Vagina (tissue), 2 donors: ENCODE measurements around the gene FAM98A. TPM values are rescaled to one million over a fixed set of nuclear protein-coding genes. Genes with fewer than 3 reads are reported as not detected.

Experiments
- DNase-seq, 2 donors: peaks; one replicate each; pipeline ENCODE4 v3.0.0-alpha.2; 2017; ENCODE audit errors: extremely low spot score in 2 of 2
- H3K27ac ChIP-seq: fragments of 200-600 bp; sonication (generic); one replicate; pipeline ENCODE4 v1.5.1; 2019
- H3K27me3 ChIP-seq: fragments of 200-600 bp; sonication (generic); one replicate; pipeline ENCODE4 v1.5.1; 2019
- H3K36me3 ChIP-seq, 2 donors: fragments of 200-600 bp; sonication (generic); one replicate each; pipeline ENCODE4 v1.5.1; 2017 to 2019
- H3K4me1 ChIP-seq: fragments of 200-600 bp; sonication (generic); one replicate; pipeline ENCODE4 v1.5.1; 2019
- H3K4me3 ChIP-seq, 2 donors: fragments of 200-600 bp; sonication (generic); 1 replicate in 1 of 2; 2 replicates in 1 of 2; pipeline ENCODE4 v1.5.1; 2016 to 2019
- H3K9me3 ChIP-seq: fragments of 200-600 bp; sonication (generic); one replicate; pipeline ENCODE4 v1.5.1; 2019
- CTCF ChIP-seq, 3 experiments: fragments of 450-650 bp in 2 of 3; fragments of 200-600 bp in 1 of 3; sonication (generic) in 1 of 3; IDR thresholded peaks; one replicate each; pipeline ENCODE4 v1.5.1; 2017 to 2019; ENCODE audit warnings: antibody characterized with exemption in 3 of 3, mild to moderate bottlenecking in 2 of 3, moderate library complexity in 2 of 3
- POLR2A ChIP-seq, 2 donors: fragments of 450-650 bp; IDR thresholded peaks; one replicate each; pipeline ENCODE4 v1.6.1; 2017; ENCODE audit warnings: antibody characterized with exemption in 2 of 2, mild to moderate bottlenecking in 2 of 2, moderate library complexity in 2 of 2
- POLR2AphosphoS5 ChIP-seq, 2 donors: sonication (generic); formaldehyde crosslinking; IDR thresholded peaks; one replicate each; pipeline ENCODE4 v1.9.0; 2017; ENCODE audit warnings: antibody characterized with exemption in 2 of 2, mild to moderate bottlenecking in 2 of 2, low read depth in 1 of 2; ENCODE audit not compliant: insufficient read depth in 1 of 2
- intact Hi-C: fragments of 100-400 bp; cut with DNase I; formaldehyde crosslinking; loops from one replicate; pipeline ENCODE4 v1.15.1; 2023
- total RNA-seq: library from RNA; depleted of rRNA; stranded (reverse); fragments of >200 nt; gene quantifications from one replicate; pipeline ENCODE4 v1.2.3, GENCODE V29; 2016

FAM98A gene
- total RNA-seq, 1 donor from 2014 or later: 15.0 TPM

GRCh38 chr2:33633315-33633714, 34.2 kb upstream of the FAM98A start:
- no peaks in the 10 kb centered on the region for H3K27me3 ChIP-seq
- H3K9me3 ChIP-seq: no peaks in the 10 kb centered on the region
- intact Hi-C loops: no loop called here
- peaks cover 9% of the 10 kb centered on the region for H3K4me1 ChIP-seq
- no peak for TF ChIP-seq POLR2A (IDR thresholded peaks at IDR 0.05)
- no peak overlapping the region for H3K4me3 ChIP-seq
- H3K27ac ChIP-seq: no peak overlapping the region
- no peaks in the 10 kb centered on the region for H3K36me3 ChIP-seq
- no peak for DNase-seq

GRCh38 chr2:33632831-33633230, 33.7 kb upstream of the FAM98A start:
- H3K9me3 ChIP-seq: no peaks in the 10 kb centered on the region
- peaks cover 9% of the 10 kb centered on the region for H3K4me1 ChIP-seq
- no peak for TF ChIP-seq POLR2AphosphoS5 (IDR thresholded peaks at IDR 0.05; ENCODE audit: insufficient read depth in 1 of 2, low read depth in 1 of 2)
- TF ChIP-seq POLR2A (IDR thresholded peaks at IDR 0.05): no peak
- no peak for TF ChIP-seq CTCF (IDR thresholded peaks at IDR 0.05)
- H3K27me3 ChIP-seq: no peaks in the 10 kb centered on the region
- no peak overlapping the region for H3K4me3 ChIP-seq
- no peak for DNase-seq
- no peak overlapping the region for H3K27ac ChIP-seq
- H3K36me3 ChIP-seq: no peaks in the 10 kb centered on the region
- intact Hi-C loops: no loop called here

GRCh38 chr2:33628031-33628827, 29.1 kb upstream of the FAM98A start:
- H3K36me3 ChIP-seq: no peaks in the 10 kb centered on the region
- no peak overlapping the region for H3K27ac ChIP-seq
- H3K4me3 ChIP-seq: no peak overlapping the region
- no peaks in the 10 kb centered on the region for H3K4me1 ChIP-seq
- no peak for DNase-seq
- H3K9me3 ChIP-seq: no peaks in the 10 kb centered on the region
- intact Hi-C loops: no loop called here
- no peaks in the 10 kb centered on the region for H3K27me3 ChIP-seq
- no peak for TF ChIP-seq POLR2AphosphoS5 (IDR thresholded peaks at IDR 0.05; ENCODE audit: insufficient read depth in 1 of 2, low read depth in 1 of 2)
- TF ChIP-seq CTCF (IDR thresholded peaks at IDR 0.05): no peak
- TF ChIP-seq POLR2A (IDR thresholded peaks at IDR 0.05): no peak

GRCh38 chr2:33619028-33619427, 19.9 kb upstream of the FAM98A start:
- Histone ChIP-seq H3K27me3 (no peaks in the 10 kb centered on the region), H3K27ac (no peak overlapping the region), H3K36me3 (no peaks in the 10 kb centered on the region), H3K9me3 (no peaks in the 10 kb centered on the region), H3K4me3 (no peak overlapping the region), H3K4me1 (no peaks in the 10 kb centered on the region)
- intact Hi-C loops: no loop called here
- DNase-seq: no peak
- TF ChIP-seq CTCF (IDR thresholded peaks at IDR 0.05) (no peak), POLR2AphosphoS5 (IDR thresholded peaks at IDR 0.05; ENCODE audit: insufficient read depth in 1 of 2, low read depth in 1 of 2) (no peak), POLR2A (IDR thresholded peaks at IDR 0.05) (no peak)

GRCh38 chr2:33617989-33618388, 18.9 kb upstream of the FAM98A start:
- Histone ChIP-seq H3K27ac (no peak overlapping the region), H3K9me3 (no peaks in the 10 kb centered on the region), H3K36me3 (no peaks in the 10 kb centered on the region), H3K4me3 (no peak overlapping the region), H3K4me1 (no peaks in the 10 kb centered on the region), H3K27me3 (no peaks in the 10 kb centered on the region)
- intact Hi-C loops: no loop called here
- no peak for DNase-seq
- no peak for TF ChIP-seq POLR2AphosphoS5 (IDR thresholded peaks at IDR 0.05; ENCODE audit: insufficient read depth in 1 of 2, low read depth in 1 of 2)
- TF ChIP-seq CTCF (IDR thresholded peaks at IDR 0.05): no peak
- no peak for TF ChIP-seq POLR2A (IDR thresholded peaks at IDR 0.05)
